HepG2 (cell line): ENCODE results near the gene LCK. TPM values are rescaled to one million over a fixed set of nuclear protein-coding genes. Genes with fewer than 3 reads are reported as not detected.

Experiments used
- HOXA3 ChIP-seq: sonication (generic); formaldehyde crosslinking; IDR thresholded peaks from 2 replicates; pipeline ENCODE4 v1.5.0; 2020; ENCODE audit warnings: missing genetic modification reagents
- MEF2D ChIP-seq: sonication (generic); formaldehyde crosslinking; IDR thresholded peaks from 2 replicates; pipeline ENCODE4 v1.5.1; 2020; ENCODE audit warnings: mild to moderate bottlenecking, missing genetic modification reagents
- PTBP1 ChIP-seq: fragments of 200-400 bp; formaldehyde crosslinking; IDR thresholded peaks from 2 replicates; pipeline ENCODE4 v1.6.1; 2018; ENCODE audit warnings: low read length, low read depth; ENCODE audit not compliant: poor library complexity, severe bottlenecking
- RXRB ChIP-seq: IDR thresholded peaks from 2 replicates; pipeline ENCODE4 v1.6.1; 2016; ENCODE audit warnings: borderline replicate concordance, missing genetic modification reagents, missing compliant biosample characterization
- SP2 ChIP-seq: sonication (generic); formaldehyde crosslinking; IDR thresholded peaks from 2 replicates; pipeline ENCODE4 v1.5.1; 2020; ENCODE audit warnings: mild to moderate bottlenecking, missing genetic modification reagents
- polyA plus RNA-seq, 8 experiments: library from polyadenylated mRNA; depleted of rRNA in 3 of 8; stranded (reverse) in 7 of 8; unstranded in 1 of 8; fragments of >200 nt; fragmentation: Illumina TruSeq in 4 of 8; extraction: Trizol in 4 of 8; gene quantifications; 2 replicates each; pipeline versions ENCODE4 v1.2.1 to v1.2.3, GENCODE V29; 2011 to 2016; ENCODE audit warnings: low read depth in 4 of 8, missing spikeins in 1 of 8, mixed read lengths in 1 of 8; ENCODE audit not compliant: insufficient read depth in 1 of 8
- total RNA-seq, 5 experiments: library from RNA; depleted of rRNA; stranded (reverse); fragments of >200 nt; fragmentation: Illumina TruSeq; extraction: Trizol; gene quantifications; 2 replicates each; pipeline ENCODE4 v1.2.3, GENCODE V29; 2016; ENCODE audit warnings: low read depth in 1 of 5
- TF ChIP-seq, protein P1 (sequence below): IDR thresholded peaks from 2 replicates; pipeline ENCODE4 v1.4.0; 2020; ENCODE audit warnings: mild to moderate bottlenecking, missing genetic modification reagents
- TF ChIP-seq, protein P2 (sequence below): sonication (generic); formaldehyde crosslinking; IDR thresholded peaks from 2 replicates; pipeline ENCODE4 v1.4.0; 2020; ENCODE audit warnings: low read depth, missing genetic modification reagents
- TF ChIP-seq, protein P3 (sequence below): sonication (generic); formaldehyde crosslinking; IDR thresholded peaks from 2 replicates; pipeline ENCODE4 v1.4.0; 2020; ENCODE audit warnings: missing genetic modification reagents
- TF ChIP-seq, protein P4 (sequence below): sonication (generic); formaldehyde crosslinking; IDR thresholded peaks from 2 replicates; pipeline ENCODE4 v1.4.0; 2020; ENCODE audit warnings: missing genetic modification reagents, low read depth, mild to moderate bottlenecking, borderline replicate concordance

The LCK gene
- total and polyA plus RNA-seq, 2 of the 13 experiments (the other 11 are each of a cell fraction or from before 2014, with no cell fraction given) = 0.93 to 1.8 TPM

DNA sequence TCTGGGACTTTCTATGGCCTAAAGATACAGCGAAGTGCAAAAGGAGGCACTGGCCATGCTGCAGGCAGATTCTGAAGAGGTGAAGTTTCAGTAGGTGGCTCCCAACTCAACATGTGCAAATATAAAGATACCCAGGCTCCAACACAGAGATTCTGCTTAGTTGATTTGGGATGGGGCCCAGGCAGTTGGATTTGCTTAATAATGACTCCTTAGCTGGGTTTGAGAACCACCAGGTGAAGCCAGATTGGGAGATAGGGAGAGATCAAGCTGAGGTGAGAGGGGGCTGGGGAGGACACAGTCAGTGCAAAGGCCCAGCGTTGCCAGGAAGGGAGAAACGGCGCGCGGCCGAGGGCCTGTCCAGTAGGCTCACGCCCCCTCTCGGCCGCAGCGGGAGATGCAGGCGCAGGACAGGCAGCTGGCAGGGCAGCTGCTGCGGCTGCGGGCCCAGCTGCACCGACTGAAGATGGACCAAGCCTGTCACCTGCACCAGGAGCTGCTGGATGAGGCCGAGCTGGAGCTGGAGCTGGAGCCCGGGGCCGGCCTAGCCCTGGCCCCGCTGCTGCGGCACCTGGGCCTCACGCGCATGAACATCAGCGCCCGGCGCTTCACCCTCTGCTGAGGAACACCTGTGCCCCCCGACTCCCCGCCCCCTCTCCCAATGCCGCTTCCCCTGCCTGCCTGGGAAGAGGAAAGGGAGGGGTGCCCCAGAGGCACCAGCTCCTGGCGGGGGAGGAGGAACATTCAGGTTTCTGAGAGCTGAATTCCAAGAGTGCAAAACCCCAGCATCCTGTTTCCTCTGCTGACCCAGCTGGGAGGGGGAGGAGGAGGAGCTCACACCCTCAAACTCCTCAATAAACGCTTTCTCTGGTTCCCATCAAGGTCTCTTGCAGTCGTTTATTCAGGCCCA is 2.8 kb upstream of the LCK start (continued):
- TF ChIP-seq SP2 (CRISPR knock-in tag) (no peak), RXRB (CRISPR knock-in tag) (peak; percentile 42; the same call in 1 of the 2 replicates), PTBP1 (peak; percentile 85), MEF2D (CRISPR knock-in tag) (no peak), HOXA3 (CRISPR knock-in tag) (peak; percentile 64; the same call in 1 of the 2 replicates)
- TF ChIP-seq, protein P1, sequence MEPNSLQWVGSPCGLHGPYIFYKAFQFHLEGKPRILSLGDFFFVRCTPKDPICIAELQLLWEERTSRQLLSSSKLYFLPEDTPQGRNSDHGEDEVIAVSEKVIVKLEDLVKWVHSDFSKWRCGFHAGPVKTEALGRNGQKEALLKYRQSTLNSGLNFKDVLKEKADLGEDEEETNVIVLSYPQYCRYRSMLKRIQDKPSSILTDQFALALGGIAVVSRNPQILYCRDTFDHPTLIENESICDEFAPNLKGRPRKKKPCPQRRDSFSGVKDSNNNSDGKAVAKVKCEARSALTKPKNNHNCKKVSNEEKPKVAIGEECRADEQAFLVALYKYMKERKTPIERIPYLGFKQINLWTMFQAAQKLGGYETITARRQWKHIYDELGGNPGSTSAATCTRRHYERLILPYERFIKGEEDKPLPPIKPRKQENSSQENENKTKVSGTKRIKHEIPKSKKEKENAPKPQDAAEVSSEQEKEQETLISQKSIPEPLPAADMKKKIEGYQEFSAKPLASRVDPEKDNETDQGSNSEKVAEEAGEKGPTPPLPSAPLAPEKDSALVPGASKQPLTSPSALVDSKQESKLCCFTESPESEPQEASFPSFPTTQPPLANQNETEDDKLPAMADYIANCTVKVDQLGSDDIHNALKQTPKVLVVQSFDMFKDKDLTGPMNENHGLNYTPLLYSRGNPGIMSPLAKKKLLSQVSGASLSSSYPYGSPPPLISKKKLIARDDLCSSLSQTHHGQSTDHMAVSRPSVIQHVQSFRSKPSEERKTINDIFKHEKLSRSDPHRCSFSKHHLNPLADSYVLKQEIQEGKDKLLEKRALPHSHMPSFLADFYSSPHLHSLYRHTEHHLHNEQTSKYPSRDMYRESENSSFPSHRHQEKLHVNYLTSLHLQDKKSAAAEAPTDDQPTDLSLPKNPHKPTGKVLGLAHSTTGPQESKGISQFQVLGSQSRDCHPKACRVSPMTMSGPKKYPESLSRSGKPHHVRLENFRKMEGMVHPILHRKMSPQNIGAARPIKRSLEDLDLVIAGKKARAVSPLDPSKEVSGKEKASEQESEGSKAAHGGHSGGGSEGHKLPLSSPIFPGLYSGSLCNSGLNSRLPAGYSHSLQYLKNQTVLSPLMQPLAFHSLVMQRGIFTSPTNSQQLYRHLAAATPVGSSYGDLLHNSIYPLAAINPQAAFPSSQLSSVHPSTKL (CRISPR knock-in tag) = 0 out of 2 replicates have a peak, but pooled peaks have one; percentile 39
- TF ChIP-seq, protein P2, sequence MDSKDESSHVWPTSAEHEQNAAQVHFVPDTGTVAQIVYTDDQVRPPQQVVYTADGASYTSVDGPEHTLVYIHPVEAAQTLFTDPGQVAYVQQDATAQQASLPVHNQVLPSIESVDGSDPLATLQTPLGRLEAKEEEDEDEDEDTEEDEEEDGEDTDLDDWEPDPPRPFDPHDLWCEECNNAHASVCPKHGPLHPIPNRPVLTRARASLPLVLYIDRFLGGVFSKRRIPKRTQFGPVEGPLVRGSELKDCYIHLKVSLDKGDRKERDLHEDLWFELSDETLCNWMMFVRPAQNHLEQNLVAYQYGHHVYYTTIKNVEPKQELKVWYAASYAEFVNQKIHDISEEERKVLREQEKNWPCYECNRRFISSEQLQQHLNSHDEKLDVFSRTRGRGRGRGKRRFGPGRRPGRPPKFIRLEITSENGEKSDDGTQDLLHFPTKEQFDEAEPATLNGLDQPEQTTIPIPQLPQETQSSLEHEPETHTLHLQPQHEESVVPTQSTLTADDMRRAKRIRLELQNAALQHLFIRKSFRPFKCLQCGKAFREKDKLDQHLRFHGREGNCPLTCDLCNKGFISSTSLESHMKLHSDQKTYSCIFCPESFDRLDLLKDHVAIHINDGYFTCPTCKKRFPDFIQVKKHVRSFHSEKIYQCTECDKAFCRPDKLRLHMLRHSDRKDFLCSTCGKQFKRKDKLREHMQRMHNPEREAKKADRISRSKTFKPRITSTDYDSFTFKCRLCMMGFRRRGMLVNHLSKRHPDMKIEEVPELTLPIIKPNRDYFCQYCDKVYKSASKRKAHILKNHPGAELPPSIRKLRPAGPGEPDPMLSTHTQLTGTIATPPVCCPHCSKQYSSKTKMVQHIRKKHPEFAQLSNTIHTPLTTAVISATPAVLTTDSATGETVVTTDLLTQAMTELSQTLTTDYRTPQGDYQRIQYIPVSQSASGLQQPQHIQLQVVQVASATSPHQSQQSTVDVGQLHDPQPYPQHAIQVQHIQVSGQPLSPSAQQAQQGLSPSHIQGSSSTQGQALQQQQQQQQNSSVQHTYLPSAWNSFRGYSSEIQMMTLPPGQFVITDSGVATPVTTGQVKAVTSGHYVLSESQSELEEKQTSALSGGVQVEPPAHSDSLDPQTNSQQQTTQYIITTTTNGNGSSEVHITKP (CRISPR knock-in tag) = peak; percentile 80
- TF ChIP-seq, protein P3, sequence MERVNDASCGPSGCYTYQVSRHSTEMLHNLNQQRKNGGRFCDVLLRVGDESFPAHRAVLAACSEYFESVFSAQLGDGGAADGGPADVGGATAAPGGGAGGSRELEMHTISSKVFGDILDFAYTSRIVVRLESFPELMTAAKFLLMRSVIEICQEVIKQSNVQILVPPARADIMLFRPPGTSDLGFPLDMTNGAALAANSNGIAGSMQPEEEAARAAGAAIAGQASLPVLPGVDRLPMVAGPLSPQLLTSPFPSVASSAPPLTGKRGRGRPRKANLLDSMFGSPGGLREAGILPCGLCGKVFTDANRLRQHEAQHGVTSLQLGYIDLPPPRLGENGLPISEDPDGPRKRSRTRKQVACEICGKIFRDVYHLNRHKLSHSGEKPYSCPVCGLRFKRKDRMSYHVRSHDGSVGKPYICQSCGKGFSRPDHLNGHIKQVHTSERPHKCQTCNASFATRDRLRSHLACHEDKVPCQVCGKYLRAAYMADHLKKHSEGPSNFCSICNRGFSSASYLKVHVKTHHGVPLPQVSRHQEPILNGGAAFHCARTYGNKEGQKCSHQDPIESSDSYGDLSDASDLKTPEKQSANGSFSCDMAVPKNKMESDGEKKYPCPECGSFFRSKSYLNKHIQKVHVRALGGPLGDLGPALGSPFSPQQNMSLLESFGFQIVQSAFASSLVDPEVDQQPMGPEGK (CRISPR knock-in tag) = peak; percentile 73
- TF ChIP-seq, protein P4, sequence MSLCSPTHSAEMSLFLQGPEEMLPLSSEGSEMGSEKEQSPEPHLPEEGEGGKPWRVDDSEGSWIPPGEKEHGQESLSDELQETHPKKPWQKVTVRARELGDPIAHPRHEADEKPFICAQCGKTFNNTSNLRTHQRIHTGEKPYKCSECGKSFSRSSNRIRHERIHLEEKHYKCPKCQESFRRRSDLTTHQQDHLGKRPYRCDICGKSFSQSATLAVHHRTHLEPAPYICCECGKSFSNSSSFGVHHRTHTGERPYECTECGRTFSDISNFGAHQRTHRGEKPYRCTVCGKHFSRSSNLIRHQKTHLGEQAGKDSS (CRISPR knock-in tag) = peak; percentile 39; the same call in 1 of the 2 replicates
